AG09309 (cell line): Measurements from ENCODE around the gene STX8.

Experiments
- DNase-seq: peaks from one replicate; pipeline ENCODE4 v3.0.0-alpha.2; 2010; ENCODE audit warnings: low read depth
- H3K4me3 ChIP-seq: 2 replicates; pipeline ENCODE4 v1.5.1; 2011; ENCODE audit warnings: mild to moderate bottlenecking, low read depth, low read length, moderate library complexity; ENCODE audit not compliant: control insufficient read depth
- TF ChIP-seq, protein P1 (sequence below): IDR thresholded peaks from 2 replicates; pipeline ENCODE4 v1.5.1; 2011; ENCODE audit warnings: mild to moderate bottlenecking, low read depth, low read length, inconsistent platforms; ENCODE audit not compliant: insufficient read depth, control insufficient read depth; ENCODE audit errors: missing control alignments

STX8 gene

DNA sequence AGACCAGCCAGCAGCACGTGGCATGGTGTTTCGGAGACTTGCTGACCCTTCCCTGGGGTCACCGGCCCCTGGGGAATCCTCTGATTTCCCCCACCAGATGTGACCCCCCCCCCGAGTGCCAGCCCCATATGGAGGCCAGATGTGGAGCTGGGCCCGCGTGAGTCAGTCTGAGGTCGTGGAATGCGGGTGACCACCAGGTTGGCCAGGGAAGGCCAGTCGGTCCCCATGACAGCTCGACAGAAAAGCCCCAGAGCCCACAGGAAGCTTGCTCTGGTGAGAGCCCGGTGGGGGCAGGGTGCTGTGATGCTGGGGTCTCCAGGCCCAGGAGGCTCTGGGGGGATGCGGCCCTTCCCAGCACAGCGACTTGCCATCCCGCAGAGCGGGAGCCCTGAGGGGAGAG, 345.3 kb downstream of the STX8 start:
- TF ChIP-seq, protein P1, sequence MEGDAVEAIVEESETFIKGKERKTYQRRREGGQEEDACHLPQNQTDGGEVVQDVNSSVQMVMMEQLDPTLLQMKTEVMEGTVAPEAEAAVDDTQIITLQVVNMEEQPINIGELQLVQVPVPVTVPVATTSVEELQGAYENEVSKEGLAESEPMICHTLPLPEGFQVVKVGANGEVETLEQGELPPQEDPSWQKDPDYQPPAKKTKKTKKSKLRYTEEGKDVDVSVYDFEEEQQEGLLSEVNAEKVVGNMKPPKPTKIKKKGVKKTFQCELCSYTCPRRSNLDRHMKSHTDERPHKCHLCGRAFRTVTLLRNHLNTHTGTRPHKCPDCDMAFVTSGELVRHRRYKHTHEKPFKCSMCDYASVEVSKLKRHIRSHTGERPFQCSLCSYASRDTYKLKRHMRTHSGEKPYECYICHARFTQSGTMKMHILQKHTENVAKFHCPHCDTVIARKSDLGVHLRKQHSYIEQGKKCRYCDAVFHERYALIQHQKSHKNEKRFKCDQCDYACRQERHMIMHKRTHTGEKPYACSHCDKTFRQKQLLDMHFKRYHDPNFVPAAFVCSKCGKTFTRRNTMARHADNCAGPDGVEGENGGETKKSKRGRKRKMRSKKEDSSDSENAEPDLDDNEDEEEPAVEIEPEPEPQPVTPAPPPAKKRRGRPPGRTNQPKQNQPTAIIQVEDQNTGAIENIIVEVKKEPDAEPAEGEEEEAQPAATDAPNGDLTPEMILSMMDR: no peak
- no peak for DNase-seq
- no peak overlapping the region for H3K4me3 ChIP-seq

DNA sequence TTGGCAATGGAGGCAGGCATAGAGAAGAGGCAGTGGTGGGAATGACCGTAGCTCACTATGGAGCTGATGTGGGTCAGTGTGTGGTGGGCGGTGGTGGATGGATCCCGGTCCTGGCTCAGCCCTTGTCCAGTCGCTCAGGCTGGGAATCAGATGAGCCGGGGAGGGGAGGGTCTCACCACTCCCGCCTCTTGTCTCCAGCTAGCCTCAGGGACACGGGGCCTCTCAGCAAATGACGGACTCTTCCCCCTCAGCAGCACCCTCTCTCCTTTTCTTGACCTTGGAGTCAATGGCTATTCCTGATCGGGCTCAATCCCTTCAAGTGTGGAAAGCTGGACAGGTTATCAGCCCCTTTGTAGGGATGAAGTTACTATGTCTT, 345.8 kb downstream of the STX8 start:
- no peak for DNase-seq
- TF ChIP-seq, protein P1: no peak
- no peak overlapping the region for H3K4me3 ChIP-seq

DNA sequence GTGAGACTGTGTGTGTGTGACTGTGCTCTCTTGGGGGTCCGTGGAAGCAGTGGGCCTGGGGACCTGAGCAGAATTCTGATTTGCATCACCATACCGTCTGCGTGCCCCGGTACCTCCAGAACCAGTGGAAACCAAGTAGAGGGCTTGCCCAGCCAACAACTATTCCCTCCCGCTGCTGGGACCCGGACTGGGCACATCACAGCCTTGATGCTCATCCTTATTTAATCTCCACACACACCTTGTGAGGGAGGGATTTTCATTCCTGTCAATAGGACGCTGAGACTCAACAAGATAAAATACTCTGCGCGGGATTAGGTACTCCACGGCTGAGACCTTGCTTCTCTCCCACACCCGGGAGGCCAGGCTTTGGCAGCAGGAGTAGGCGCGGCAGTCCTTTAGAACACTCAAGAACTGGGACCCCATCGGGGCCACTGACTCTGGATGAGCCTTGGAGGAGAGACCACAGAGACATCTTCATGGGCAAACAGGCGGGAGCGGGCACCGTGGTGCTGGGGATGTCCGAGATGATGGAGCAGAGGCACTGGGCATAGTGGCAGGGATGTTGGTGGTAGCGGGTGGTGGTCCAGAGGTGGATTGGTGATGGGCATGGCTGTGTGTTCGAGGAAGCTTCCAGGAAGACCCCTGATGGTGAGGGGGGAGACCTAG, 346.3 kb downstream of the STX8 start:
- TF ChIP-seq, protein P1: no peak
- DNase-seq: no peak
- H3K4me3 ChIP-seq: no peak overlapping the region

DNA sequence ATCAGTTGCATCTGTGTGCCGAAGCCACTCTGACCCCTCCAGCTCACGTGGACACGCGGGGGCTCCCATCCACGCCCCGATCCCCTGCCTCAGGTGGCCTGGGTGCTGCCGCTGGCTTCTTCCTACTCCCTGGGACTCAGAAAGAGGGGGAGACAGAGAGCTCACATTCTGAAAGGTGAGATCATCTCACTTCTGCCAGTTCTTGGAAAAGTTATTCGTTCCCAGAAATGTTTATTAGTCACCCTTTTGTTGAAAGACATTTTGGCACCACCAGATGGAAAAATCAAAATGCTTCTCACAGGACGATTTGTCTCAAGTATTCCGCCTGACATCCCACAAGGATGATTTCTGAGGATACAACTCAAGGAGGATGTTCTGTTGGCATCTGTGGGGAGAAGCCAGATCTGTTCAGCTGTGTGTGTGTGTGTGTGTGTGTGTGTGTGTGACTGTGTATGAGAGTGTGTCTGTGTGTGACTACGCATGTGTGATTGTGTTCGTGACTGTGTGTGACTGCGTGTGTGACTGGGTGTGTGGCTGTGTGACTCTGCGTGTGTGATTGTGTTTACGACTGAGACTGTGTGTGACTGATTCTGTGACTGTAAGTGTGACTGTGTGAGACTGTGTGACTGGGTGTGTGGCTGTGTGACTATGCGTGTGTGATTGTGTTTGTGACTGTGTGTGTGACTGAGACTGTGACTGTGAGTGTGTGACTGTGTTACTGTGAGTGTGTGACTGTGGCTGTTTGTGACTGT, 347.0 kb downstream of the STX8 start:
- DNase-seq: peak; percentile 80
- TF ChIP-seq, protein P1: peak; percentile 6
- H3K4me3 ChIP-seq: no peak overlapping the region

DNA sequence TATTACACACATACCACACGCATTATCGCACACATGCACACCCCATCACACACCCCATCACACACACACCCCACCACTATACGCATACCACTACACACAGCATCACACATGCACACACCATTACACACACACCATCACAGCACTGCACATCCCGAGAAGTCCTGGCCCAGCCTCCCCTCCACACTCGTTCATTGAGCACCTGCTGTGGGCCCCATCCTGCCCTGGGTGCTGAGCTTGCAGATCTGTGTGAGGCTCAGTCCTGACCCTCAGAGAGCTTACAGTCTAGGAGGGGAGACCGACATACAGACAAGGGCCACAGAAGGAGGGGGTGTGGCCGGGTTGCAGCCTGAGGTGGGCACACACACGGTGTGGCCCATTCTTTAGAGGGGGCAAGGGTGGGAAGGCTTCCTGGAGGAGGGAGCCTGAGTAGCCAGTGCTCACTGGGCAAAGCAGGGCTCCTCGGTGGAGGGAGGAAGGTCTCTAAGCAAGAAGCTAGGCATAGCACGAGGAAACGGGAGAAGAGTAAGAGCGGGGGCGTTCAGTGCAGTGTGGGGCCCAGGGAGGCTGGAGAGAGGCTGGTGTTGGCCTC, 347.7 kb downstream of the STX8 start:
- no peak overlapping the region for H3K4me3 ChIP-seq
- TF ChIP-seq, protein P1: no peak
- no peak for DNase-seq

DNA sequence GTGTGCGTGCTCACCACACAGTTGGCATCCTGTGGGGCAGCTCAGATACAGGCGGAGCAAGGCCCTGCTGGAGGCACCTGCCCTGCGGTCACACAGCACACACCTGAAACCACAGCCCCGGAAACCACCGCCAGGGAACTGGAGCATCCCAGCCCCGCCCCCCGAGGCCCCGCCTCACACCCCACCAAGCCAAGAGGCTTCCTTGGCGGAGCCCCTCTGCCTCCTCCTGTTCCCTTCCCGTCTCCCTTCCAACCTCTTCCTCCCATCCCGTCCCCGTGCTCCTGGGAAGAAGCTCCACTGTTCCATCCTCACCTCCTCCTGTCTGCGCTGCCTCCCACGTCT, 348.9 kb downstream of the STX8 start:
- no peak for DNase-seq
- TF ChIP-seq, protein P1: no peak
- no peak overlapping the region for H3K4me3 ChIP-seq
